NOMO-1 treated with DMSO at 0.1 percent for 48 hours (cell line): ENCODE results near the gene AAMP.

Experiments used
- DNase-seq: peaks from one replicate; lab custom pipeline; 2025; ENCODE audit not compliant: unreplicated experiment; lab: John Stamatoyannopoulos, UW

AAMP gene

DNA sequence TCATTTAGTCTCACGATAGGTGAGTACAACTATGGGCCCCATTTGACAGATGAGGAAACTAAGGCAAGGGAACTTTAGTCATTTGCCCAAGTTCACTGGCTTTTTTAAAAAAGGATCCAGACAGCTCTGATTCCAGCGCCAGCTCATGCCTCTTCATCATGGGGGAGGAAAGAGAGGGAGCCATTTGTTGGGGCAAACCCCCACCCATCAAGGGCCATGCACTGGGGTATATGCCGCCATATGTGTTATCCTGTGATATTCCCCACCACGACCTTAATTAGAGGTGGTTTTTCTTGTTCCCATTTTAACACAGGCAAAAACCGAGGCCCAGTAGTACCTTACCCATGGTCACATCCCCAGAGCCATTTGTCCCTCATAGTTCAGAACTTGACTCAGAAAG is 9.8 kb downstream of the AAMP start:
- DNase-seq, result no peak

DNA sequence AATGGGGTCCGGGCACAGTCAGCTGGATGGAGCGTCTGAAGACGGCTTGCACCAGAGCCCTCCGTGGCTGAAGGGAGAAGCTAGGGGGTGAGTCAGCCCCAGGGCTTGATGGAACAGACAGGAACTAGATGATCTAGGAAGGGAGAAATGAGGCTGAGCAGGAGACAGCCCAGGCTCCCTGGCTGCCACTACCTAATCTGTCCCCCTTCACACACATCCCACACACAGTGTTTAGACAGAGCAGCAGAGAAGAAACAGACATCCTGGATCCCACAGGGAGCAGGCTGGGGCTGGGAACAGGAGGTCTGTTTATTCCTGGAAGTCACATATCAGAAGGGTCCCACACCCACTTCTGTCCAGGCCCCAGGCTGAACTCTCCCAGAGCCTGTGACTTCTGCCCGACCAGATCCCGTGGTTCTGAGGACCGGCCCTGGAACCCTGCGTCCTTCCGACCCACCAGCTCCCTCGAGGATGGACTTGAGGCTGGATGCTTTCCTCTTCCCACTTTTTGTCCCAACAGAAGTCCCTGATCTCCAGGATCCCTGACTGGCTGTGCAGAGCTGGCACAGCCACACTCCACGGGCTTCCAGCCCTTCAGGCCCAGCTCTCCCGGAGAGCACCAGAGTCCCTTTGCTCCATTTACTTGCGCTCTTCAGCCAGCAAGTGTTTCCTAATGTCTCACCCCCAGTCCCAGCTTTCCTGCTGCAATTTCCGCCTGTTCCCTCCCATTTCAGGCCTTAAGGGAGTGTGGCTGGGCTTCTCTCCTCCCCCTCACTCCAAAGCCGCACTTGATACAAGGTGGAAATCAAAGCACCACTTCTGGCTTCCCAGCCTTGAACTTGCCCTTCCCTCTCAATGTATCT is 10.6 kb downstream of the AAMP start:
- DNase-seq, result peak; percentile 30

GRCh38 chr2:218257390-218257981 is 12.5 kb downstream of the AAMP start:
- DNase-seq, result peak; percentile 98

- no peak for DNase-seq
These were observed 13.2 kb downstream of the AAMP start for GRCh38 chr2:218256612-218257350.

DNA sequence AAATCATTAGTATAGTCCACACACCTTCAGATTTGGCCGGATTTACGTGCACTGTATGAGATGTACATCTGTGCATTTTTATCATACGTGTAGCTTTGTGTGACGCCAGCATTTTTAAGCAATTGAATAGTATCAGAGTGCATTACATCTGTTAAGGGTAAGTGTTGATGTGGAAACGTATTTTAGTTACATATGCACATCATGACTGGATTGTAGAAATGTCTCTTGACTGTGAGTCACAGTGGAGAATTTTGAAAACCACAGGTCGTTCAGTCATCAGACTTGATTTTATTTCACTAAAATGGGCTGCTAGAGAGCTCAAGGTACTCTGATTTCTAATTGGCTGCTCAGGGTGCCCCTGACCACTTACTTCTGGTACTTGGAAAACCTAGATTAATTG is 14.5 kb downstream of the AAMP start:
- no peak for DNase-seq

- DNase-seq, result no peak
These were observed 16.7 kb downstream of the AAMP start for GRCh38 chr2:218253232-218253625.

GRCh38 chr2:218252509-218253231 is 17.3 kb downstream of the AAMP start:
- DNase-seq, result peak; percentile 56

DNA sequence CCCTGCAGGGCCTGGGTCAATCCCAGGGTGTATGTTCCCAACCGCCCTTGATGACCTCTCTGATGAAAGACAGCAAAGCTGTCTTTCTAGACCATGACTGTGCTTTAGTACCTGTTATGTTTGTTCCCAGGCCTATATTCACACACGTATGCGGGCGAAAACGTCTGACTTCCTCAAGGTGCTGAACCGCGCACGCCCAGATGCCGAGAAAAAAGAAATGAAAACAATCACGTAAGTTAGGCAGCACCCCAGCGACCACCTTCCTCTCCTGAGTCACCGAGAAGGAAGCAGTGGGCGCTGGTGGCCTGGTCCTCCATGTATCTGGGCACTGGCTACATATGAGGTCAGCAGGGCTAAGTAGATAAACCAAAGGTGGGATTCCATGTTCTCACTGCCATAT is 20.2 kb downstream of the AAMP start:
- DNase-seq, result no peak

DNA sequence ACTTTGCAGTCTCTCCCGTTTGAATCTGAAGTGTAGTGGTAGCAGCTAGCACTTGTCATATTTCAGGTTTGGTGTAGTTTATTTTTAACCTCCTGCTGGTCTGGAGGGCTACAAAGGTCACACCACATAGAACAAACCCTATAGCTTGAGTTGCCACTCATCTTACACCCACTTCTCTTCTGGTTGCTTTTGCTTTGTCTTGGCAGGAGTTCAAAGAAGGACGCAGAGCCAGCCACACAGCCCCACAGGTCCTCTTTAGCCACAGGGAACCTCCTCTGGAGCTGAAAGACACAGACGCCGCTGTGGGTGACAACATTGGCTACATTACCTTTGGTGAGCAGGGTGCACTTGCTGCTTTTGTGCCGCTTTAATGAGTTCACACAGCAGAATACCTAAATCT is 24.7 kb downstream of the AAMP start:
- DNase-seq, result no peak

GRCh38 chr2:218244665-218245064 is 25.3 kb downstream of the AAMP start:
- DNase-seq, result no peak

DNA sequence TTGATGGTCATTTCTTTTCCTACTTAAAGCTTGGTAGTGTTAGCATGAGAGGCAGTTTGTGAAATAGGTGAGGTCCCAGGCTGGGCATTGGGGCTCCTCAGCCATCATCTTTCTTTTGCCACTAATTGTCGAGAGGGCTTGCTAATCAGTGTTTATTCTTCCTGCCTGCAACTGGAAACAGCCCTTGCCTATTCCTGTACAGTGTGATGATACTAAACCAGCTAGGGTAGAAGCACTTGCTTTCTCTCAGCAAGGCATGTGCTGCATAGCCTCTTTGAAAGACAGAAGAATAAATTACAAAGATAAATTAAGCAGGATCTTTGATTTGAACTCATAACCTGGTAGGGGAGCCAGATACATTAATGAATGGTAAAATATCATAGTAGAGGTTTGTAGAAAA is 25.7 kb downstream of the AAMP start:
- no peak for DNase-seq

- DNase-seq, result no peak
These were observed 31.1 kb downstream of the AAMP start for GRCh38 chr2:218238887-218239286.

DNA sequence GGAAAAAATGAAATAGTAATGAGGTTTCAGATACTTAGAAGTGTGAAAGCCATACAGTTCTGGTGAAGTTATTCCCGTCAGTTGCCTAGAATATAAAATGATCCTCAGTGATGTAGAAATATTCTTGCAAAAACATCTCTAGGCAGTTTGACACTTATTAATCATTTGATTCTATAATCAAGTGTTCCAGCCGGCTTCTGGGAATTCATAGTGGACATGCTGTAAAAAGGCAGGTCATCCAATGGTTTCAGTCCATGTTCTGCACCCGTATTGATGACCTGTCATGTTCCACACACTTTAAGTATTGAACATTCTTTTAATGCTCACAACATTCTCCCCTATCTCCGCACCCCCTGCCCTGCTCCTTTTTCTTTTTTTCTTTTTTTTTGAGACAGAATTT is 33.1 kb downstream of the AAMP start:
- DNase-seq, result no peak

GRCh38 chr2:218235017-218235416 is 34.9 kb downstream of the AAMP start:
- no peak for DNase-seq

- no peak for DNase-seq
These were observed 35.4 kb downstream of the AAMP start for GRCh38 chr2:218234521-218234920.

- DNase-seq, result no peak
These were observed 36.4 kb downstream of the AAMP start for GRCh38 chr2:218233543-218233942.

DNA sequence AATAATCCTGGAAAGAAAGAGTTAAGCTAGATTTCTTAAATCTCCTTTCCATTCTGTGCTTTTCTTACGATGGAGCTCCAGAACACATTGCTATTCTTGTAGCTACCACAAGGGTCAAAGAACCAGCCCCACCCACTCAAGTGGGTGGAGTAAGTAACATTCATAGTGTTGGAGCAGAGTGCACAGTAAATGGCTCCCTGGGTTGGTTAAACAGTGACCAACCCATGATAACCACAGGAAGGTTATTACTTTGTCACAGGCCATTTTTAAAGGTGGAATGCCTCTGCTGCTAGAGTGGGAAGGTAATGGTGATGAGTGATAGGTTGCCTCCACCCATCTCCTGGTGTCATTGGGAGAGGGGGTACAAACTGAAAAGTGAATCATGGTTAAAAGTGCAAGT is 39.1 kb downstream of the AAMP start:
- peak; percentile 26 for DNase-seq

GRCh38 chr2:218229851-218230250 is 40.1 kb downstream of the AAMP start:
- DNase-seq, result peak; percentile 23

DNA sequence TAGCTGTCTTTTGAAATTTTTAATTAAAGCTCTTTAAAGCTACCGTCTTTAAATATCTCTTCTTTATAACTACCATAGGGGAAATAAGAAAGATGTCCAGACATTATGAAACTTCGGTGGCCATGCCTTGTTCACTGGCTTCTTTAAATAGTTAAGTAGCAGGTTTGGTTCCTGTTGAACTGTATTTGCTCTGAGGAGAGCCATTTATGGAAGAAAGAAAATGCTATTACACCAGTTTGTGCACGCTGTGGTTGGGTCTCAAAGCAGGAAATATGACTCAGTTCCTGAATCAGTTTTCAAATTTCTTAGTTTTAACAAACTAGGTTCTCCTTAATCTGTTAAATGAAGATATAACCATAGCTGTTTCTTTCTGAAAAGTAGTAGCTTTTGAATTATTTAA is 40.7 kb downstream of the AAMP start:
- DNase-seq, result peak; percentile 97

GRCh38 chr2:218228366-218229090 is 41.4 kb downstream of the AAMP start:
- DNase-seq, result no peak

- DNase-seq, result no peak
These were observed 43.0 kb downstream of the AAMP start for GRCh38 chr2:218226903-218227302.
